Naive B cell (primary cell): ENCODE data around the gene PTPN21. TPM values are rescaled to one million over a fixed set of nuclear protein-coding genes. Genes with fewer than 3 reads are reported as not detected.

ENCODE experiments used
- ATAC-seq, 2 donors: fragments of 150-1000 bp; cut with Tn5 transposase; 2 replicates each; pipeline ENCODE4 v1.10.0; 2021; ENCODE audit warnings: low read depth in 2 of 2, mild to moderate bottlenecking in 2 of 2, moderate library complexity in 2 of 2
- DNase-seq: peaks from one replicate; pipeline ENCODE4 v3.0.0; 2022
- H3K27ac Mint-ChIP-seq, 6 donors: one replicate each; pipeline ENCODE4 v1.8.0; 2020 to 2022; ENCODE audit warnings: mild to moderate bottlenecking in 6 of 6, mixed read lengths in 6 of 6, moderate library complexity in 5 of 6, inconsistent platforms in 2 of 6
- H3K27me3 Mint-ChIP-seq, 3 donors: one replicate each; pipeline ENCODE4 v1.8.0; 2021 to 2022; ENCODE audit warnings: mixed read lengths in 3 of 3, mild to moderate bottlenecking in 1 of 3
- H3K36me3 Mint-ChIP-seq, 2 donors: one replicate each; pipeline ENCODE4 v1.8.0; 2020 to 2022; ENCODE audit warnings: mixed read lengths in 2 of 2, inconsistent platforms in 1 of 2, mild to moderate bottlenecking in 1 of 2
- H3K4me1 Mint-ChIP-seq, 3 donors: one replicate each; pipeline ENCODE4 v1.8.0; 2020 to 2022; ENCODE audit warnings: mixed read lengths in 3 of 3, inconsistent platforms in 1 of 3, mild to moderate bottlenecking in 1 of 3, moderate library complexity in 1 of 3
- H3K4me3 Mint-ChIP-seq, 8 donors: one replicate each; pipeline ENCODE4 v1.8.0; 2020 to 2022; ENCODE audit warnings: mild to moderate bottlenecking in 8 of 8, mixed read lengths in 8 of 8, moderate library complexity in 8 of 8, inconsistent platforms in 2 of 8
- H3K9me3 Mint-ChIP-seq, 7 donors: one replicate each; pipeline ENCODE4 v1.8.0; 2020 to 2022; ENCODE audit warnings: mixed read lengths in 7 of 7, mild to moderate bottlenecking in 5 of 7, inconsistent platforms in 2 of 7, moderate library complexity in 1 of 7
- polyA plus RNA-seq, 6 donors: library from polyadenylated mRNA; unstranded; fragments of 300-500 nt; fragmentation: Illumina TruSeq; gene quantifications; one replicate each; pipeline ENCODE4 v1.2.3, GENCODE V29; 2021; ENCODE audit warnings: low read depth in 6 of 6

PTPN21 gene
- polyA plus RNA-seq, result not detected

- ATAC-seq (peak; percentile 56 to 57), DNase-seq (peak; percentile 17)
- H3K36me3 Mint-ChIP-seq, result no peaks in the 10 kb centered on the region
- H3K4me3 Mint-ChIP-seq, result peak within 1 kb of the TSS; percentile 70 to 88 (median 78)
- H3K9me3 Mint-ChIP-seq, result no peaks in the 10 kb centered on the region
- peaks cover 7 to 30% (median 14%) of the 10 kb centered on the region in 3 donors for H3K4me1 Mint-ChIP-seq
- H3K27ac Mint-ChIP-seq, result peak within 1 kb of the TSS in 1 of 6 donors; percentile 70
- H3K27me3 Mint-ChIP-seq, result peaks cover 45 to 78% (median 58%) of the 10 kb centered on the region in 3 donors
Observed at GRCh38 chr14:88554457-88555286, at the start of gene PTPN21. PTPN21 (minus strand) TSS chr14:88555007; CDS start chr14:88550417, 4,590 bp downstream.

- peaks cover 0 to 2% (median 0%) of the 10 kb centered on the region in 7 donors for H3K9me3 Mint-ChIP-seq
Observed at GRCh38 chr14:88604212-88604611, 49.4 kb upstream of the PTPN21 start.

GRCh38 chr14:88599761-88600439 lies 45.1 kb upstream of the PTPN21 start:
- peak overlapping the region in 1 of 8 donors; percentile 2 for H3K4me3 Mint-ChIP-seq
- H3K27ac Mint-ChIP-seq, result peak overlapping the region in 4 of 6 donors; percentile 49 to 90 (median 76)
- peaks cover 16 to 20% (median 20%) of the 10 kb centered on the region in 3 donors for H3K4me1 Mint-ChIP-seq
- H3K9me3 Mint-ChIP-seq, result peaks cover 0 to 2% (median 0%) of the 10 kb centered on the region in 7 donors
- DNase-seq (no peak), ATAC-seq (no peak)
- H3K36me3 Mint-ChIP-seq, result peaks cover 37 to 47% of the 10 kb centered on the region in 2 donors
- no peaks in the 10 kb centered on the region for H3K27me3 Mint-ChIP-seq

More at GRCh38 chr14:88604212-88604611, 49.4 kb upstream of the PTPN21 start:
- Mint-ChIP-seq H3K36me3 (peaks cover 43 to 45% of the 10 kb centered on the region in 2 donors), H3K27me3 (no peaks in the 10 kb centered on the region), H3K4me1 (peaks cover 14 to 19% (median 18%) of the 10 kb centered on the region in 3 donors), H3K27ac (no peak overlapping the region), H3K4me3 (no peak overlapping the region)
- ATAC-seq (no peak), DNase-seq (no peak)

- Mint-ChIP-seq H3K4me1 (peaks cover 16 to 21% (median 20%) of the 10 kb centered on the region in 3 donors), H3K27ac (peak overlapping the region in 2 of 6 donors; percentile 49 to 79), H3K9me3 (peaks cover 0 to 2% (median 0%) of the 10 kb centered on the region in 7 donors), H3K27me3 (no peaks in the 10 kb centered on the region), H3K36me3 (peaks cover 37 to 47% of the 10 kb centered on the region in 2 donors), H3K4me3 (no peak overlapping the region)
- DNase-seq, result no peak
- ATAC-seq, result no peak
Observed at GRCh38 chr14:88599326-88599725, 44.5 kb upstream of the PTPN21 start.

GRCh38 chr14:88598097-88598675 lies 43.4 kb upstream of the PTPN21 start:
- no peaks in the 10 kb centered on the region for H3K27me3 Mint-ChIP-seq
- H3K27ac Mint-ChIP-seq, result peak overlapping the region in 1 of 6 donors; percentile 26
- H3K4me1 Mint-ChIP-seq, result peaks cover 16 to 21% (median 20%) of the 10 kb centered on the region in 3 donors
- peaks cover 43 to 44% of the 10 kb centered on the region in 2 donors for H3K36me3 Mint-ChIP-seq
- H3K4me3 Mint-ChIP-seq, result no peak overlapping the region
- H3K9me3 Mint-ChIP-seq, result peaks cover 0 to 2% (median 0%) of the 10 kb centered on the region in 7 donors
- DNase-seq (no peak), ATAC-seq (no peak)

- Mint-ChIP-seq H3K4me1 (peaks cover 16 to 21% (median 20%) of the 10 kb centered on the region in 3 donors), H3K27me3 (no peaks in the 10 kb centered on the region), H3K4me3 (peak overlapping the region in 1 of 8 donors; percentile 38), H3K9me3 (peaks cover 0 to 2% (median 0%) of the 10 kb centered on the region in 7 donors), H3K27ac (no peak overlapping the region), H3K36me3 (peaks cover 40 to 42% of the 10 kb centered on the region in 2 donors)
- ATAC-seq (no peak), DNase-seq (no peak)
Observed at GRCh38 chr14:88597601-88598000, 42.8 kb upstream of the PTPN21 start.

- Mint-ChIP-seq H3K27ac (peak overlapping the region in 3 of 6 donors; percentile 38 to 86 (median 78)), H3K4me3 (no peak overlapping the region), H3K4me1 (peaks cover 16 to 21% (median 20%) of the 10 kb centered on the region in 3 donors), H3K36me3 (peaks cover 36 to 40% of the 10 kb centered on the region in 2 donors), H3K27me3 (no peaks in the 10 kb centered on the region), H3K9me3 (peaks cover 0 to 2% (median 0%) of the 10 kb centered on the region in 7 donors)
- ATAC-seq, result no peak
- no peak for DNase-seq
Observed at GRCh38 chr14:88597038-88597437, 42.2 kb upstream of the PTPN21 start.

GRCh38 chr14:88592031-88592430 lies 37.2 kb upstream of the PTPN21 start:
- Mint-ChIP-seq H3K4me1 (peaks cover 0 to 9% (median 2%) of the 10 kb centered on the region in 3 donors), H3K9me3 (peaks cover 0 to 2% (median 0%) of the 10 kb centered on the region in 7 donors), H3K4me3 (no peak overlapping the region), H3K27ac (no peak overlapping the region), H3K36me3 (peaks cover 18 to 21% of the 10 kb centered on the region in 2 donors), H3K27me3 (no peaks in the 10 kb centered on the region)
- no peak for DNase-seq
- no peak for ATAC-seq

- no peak for ATAC-seq
- peaks cover 25 to 29% of the 10 kb centered on the region in 2 donors for H3K36me3 Mint-ChIP-seq
Observed at GRCh38 chr14:88590173-88590572, 35.4 kb upstream of the PTPN21 start.

GRCh38 chr14:88588081-88588480 lies 33.3 kb upstream of the PTPN21 start:
- peak overlapping the region in 1 of 6 donors; percentile 3 for H3K27ac Mint-ChIP-seq
- no peaks in the 10 kb centered on the region for H3K27me3 Mint-ChIP-seq
- peaks cover 25 to 29% of the 10 kb centered on the region in 2 donors for H3K36me3 Mint-ChIP-seq
- peaks cover 0 to 2% (median 0%) of the 10 kb centered on the region in 7 donors for H3K9me3 Mint-ChIP-seq
- ATAC-seq, result no peak
- H3K4me3 Mint-ChIP-seq, result peak overlapping the region in 1 of 8 donors; percentile 54
- DNase-seq, result no peak
- peaks cover 0 to 5% (median 0%) of the 10 kb centered on the region in 3 donors for H3K4me1 Mint-ChIP-seq

More at GRCh38 chr14:88590173-88590572, 35.4 kb upstream of the PTPN21 start:
- Mint-ChIP-seq H3K9me3 (peaks cover 0 to 2% (median 0%) of the 10 kb centered on the region in 7 donors), H3K4me1 (peaks cover 0 to 8% (median 0%) of the 10 kb centered on the region in 3 donors), H3K4me3 (peak overlapping the region in 1 of 8 donors; percentile 12), H3K27ac (peak overlapping the region in 2 of 6 donors; percentile 7 to 37), H3K27me3 (no peaks in the 10 kb centered on the region)
- no peak for DNase-seq

- no peaks in the 10 kb centered on the region for H3K4me1 Mint-ChIP-seq
- no peak overlapping the region for H3K27ac Mint-ChIP-seq
- H3K36me3 Mint-ChIP-seq, result peaks cover 19 to 25% of the 10 kb centered on the region in 2 donors
- peaks cover 0 to 2% (median 0%) of the 10 kb centered on the region in 7 donors for H3K9me3 Mint-ChIP-seq
- no peak for ATAC-seq
- DNase-seq, result no peak
- no peaks in the 10 kb centered on the region for H3K27me3 Mint-ChIP-seq
- no peak overlapping the region for H3K4me3 Mint-ChIP-seq
Observed at GRCh38 chr14:88584451-88584850, 29.6 kb upstream of the PTPN21 start.

GRCh38 chr14:88576222-88576621 lies 21.4 kb upstream of the PTPN21 start:
- DNase-seq, result no peak
- Mint-ChIP-seq H3K4me3 (no peak overlapping the region), H3K9me3 (no peaks in the 10 kb centered on the region), H3K27me3 (no peaks in the 10 kb centered on the region), H3K36me3 (peaks cover 36 to 45% of the 10 kb centered on the region in 2 donors), H3K27ac (no peak overlapping the region), H3K4me1 (no peaks in the 10 kb centered on the region)
- no peak for ATAC-seq

GRCh38 chr14:88572117-88572516 lies 17.3 kb upstream of the PTPN21 start:
- Mint-ChIP-seq H3K4me1 (peaks cover 0 to 3% (median 0%) of the 10 kb centered on the region in 3 donors), H3K27ac (no peak overlapping the region)

More at GRCh38 chr14:88572117-88572516, 17.3 kb upstream of the PTPN21 start:
- peaks cover 0 to 6% (median 2%) of the 10 kb centered on the region in 7 donors for H3K9me3 Mint-ChIP-seq
- peaks cover 32 to 40% of the 10 kb centered on the region in 2 donors for H3K36me3 Mint-ChIP-seq
- DNase-seq (no peak), ATAC-seq (no peak)
- no peak overlapping the region for H3K4me3 Mint-ChIP-seq
- no peaks in the 10 kb centered on the region for H3K27me3 Mint-ChIP-seq
